GM12892 (cell line): ENCODE results near the gene PLEKHG7.

Experiments
- POLR2A ChIP-seq: IDR thresholded peaks from 2 replicates; pipeline ENCODE4 v1.6.1; 2011; ENCODE audit warnings: low read depth, low read length, control low read depth
- TAF1 ChIP-seq: IDR thresholded peaks from 2 replicates; pipeline ENCODE4 v1.6.1; 2011; ENCODE audit warnings: low read depth, mild to moderate bottlenecking, control low read depth, low read length, borderline replicate concordance

DNA sequence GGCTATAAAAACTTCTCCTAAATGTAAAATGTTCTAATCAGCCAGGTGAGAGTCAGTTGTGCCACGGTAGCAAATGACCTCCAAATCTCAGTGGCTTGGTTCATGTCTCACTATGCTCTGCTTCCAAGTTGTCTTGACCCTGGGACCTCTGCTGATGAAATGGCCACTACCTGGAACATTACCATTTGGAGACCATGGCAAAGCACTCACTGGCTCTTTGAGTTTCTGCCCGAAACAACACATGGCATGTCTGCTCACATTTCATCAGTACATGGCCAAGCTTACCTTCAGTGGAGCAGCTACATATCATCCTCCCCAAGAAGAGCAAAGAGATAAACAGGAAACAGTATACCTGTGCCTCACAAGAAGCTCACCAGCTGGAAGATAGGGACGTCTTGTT lies 40.2 kb downstream of the PLEKHG7 start:
- TF ChIP-seq POLR2A, result no peak
- TF ChIP-seq TAF1, result no peak
